ENCODE results near the gene P2RY13.

Gene P2RY13

GRCh38 chr3:151319628-151320027, 9.7 kb downstream of the P2RY13 start:
- no peak for DNase-seq

GRCh38 chr3:151318991-151319390, 10.4 kb downstream of the P2RY13 start:
- no peak for DNase-seq

GRCh38 chr3:151318313-151318712, 11.0 kb downstream of the P2RY13 start:
- DNase-seq: no peak

GRCh38 chr3:151316267-151316991, 12.9 kb downstream of the P2RY13 start, which contains the start of gene GPR87:
Gene GPR87, minus strand, starts transcription at chr3:151316820. Its CDS starts 16,720 bp downstream, at chr3:151300100.
- DNase-seq: no peak

GRCh38 chr3:151315846-151316245, 13.5 kb downstream of the P2RY13 start:
- no peak for DNase-seq

GRCh38 chr3:151315136-151315535, 14.2 kb downstream of the P2RY13 start:
- DNase-seq: no peak

- no peak for DNase-seq
Observed at GRCh38 chr3:151314593-151314992, 14.8 kb downstream of the P2RY13 start.

- DNase-seq: no peak
Observed at GRCh38 chr3:151314137-151314536, 15.2 kb downstream of the P2RY13 start.

- DNase-seq: no peak
Observed at GRCh38 chr3:151312972-151313371, 16.4 kb downstream of the P2RY13 start.

GRCh38 chr3:151309566-151309965, 19.8 kb downstream of the P2RY13 start:
- DNase-seq: no peak

- no peak for DNase-seq
Observed at GRCh38 chr3:151307583-151308488, 21.5 kb downstream of the P2RY13 start.

GRCh38 chr3:151307131-151307530, 22.2 kb downstream of the P2RY13 start:
- no peak for DNase-seq

GRCh38 chr3:151306168-151306810, 23.1 kb downstream of the P2RY13 start:
- no peak for DNase-seq

GRCh38 chr3:151305775-151306151, 23.6 kb downstream of the P2RY13 start:
- DNase-seq: no peak

- DNase-seq: no peak
Observed at GRCh38 chr3:151305060-151305774, 24.1 kb downstream of the P2RY13 start.

GRCh38 chr3:151303751-151304150, 25.6 kb downstream of the P2RY13 start:
- no peak for DNase-seq

GRCh38 chr3:151301787-151302186, 27.6 kb downstream of the P2RY13 start:
- DNase-seq: no peak

GRCh38 chr3:151300539-151300938, 28.8 kb downstream of the P2RY13 start:
- DNase-seq: no peak

- DNase-seq: no peak
Observed at GRCh38 chr3:151299006-151299405, 30.3 kb downstream of the P2RY13 start.

- DNase-seq: no peak
Observed at GRCh38 chr3:151297429-151297828, 31.9 kb downstream of the P2RY13 start.

GRCh38 chr3:151296226-151296625, 33.1 kb downstream of the P2RY13 start:
- DNase-seq: no peak

- DNase-seq: no peak
Observed at GRCh38 chr3:151293127-151293526, 36.2 kb downstream of the P2RY13 start.

- no peak for DNase-seq
Observed at GRCh38 chr3:151290673-151291072, 38.7 kb downstream of the P2RY13 start.
